Body of pancreas (tissue), 4 donors: ENCODE data around the gene ABL2. TPM values are rescaled to one million over a fixed set of nuclear protein-coding genes. Genes with fewer than 3 reads are reported as not detected.
"Not testable (repeated sequence)": the region's sequence is repeated elsewhere in the genome, so short reads cannot be mapped to it uniquely, and the experiment has no call there.

Source experiments
- ATAC-seq: fragments of 150-250 bp; one replicate; pipeline ENCODE4 v1.9.1; 2016
- DNase-seq, 4 donors: peaks; one replicate each; pipeline ENCODE4 v3.0.0-alpha.2; 2019
- H3K27ac ChIP-seq, 4 donors: fragments of 200-600 bp; sonication (generic); 1 replicate in 3 of 4; 2 replicates in 1 of 4; pipeline versions ENCODE4 v1.5.1 to v1.6.1; 2016 to 2019; ENCODE audit warnings: mild to moderate bottlenecking in 1 of 4, mixed read lengths in 1 of 4, moderate library complexity in 1 of 4
- H3K27me3 ChIP-seq, 2 donors: fragments of 200-600 bp; sonication (generic); one replicate each; pipeline ENCODE4 v1.6.0; 2016; ENCODE audit warnings: mild to moderate bottlenecking in 1 of 2
- H3K36me3 ChIP-seq, 2 donors: fragments of 200-600 bp; sonication (generic); replicated peaks in 1 of 2; 2 replicates each; pipeline ENCODE4 v1.5.1; 2016; ENCODE audit warnings: low read depth in 2 of 2; ENCODE audit not compliant: insufficient read depth in 1 of 2
- H3K4me1 ChIP-seq: fragments of 200-600 bp; sonication (generic); one replicate; pipeline ENCODE4 v1.6.0; 2016
- H3K4me3 ChIP-seq, 2 donors: fragments of 200-600 bp; sonication (generic); 1 replicate in 1 of 2; 2 replicates in 1 of 2; pipeline ENCODE4 v1.5.1; 2016 to 2019
- H3K9me3 ChIP-seq, 3 donors: fragments of 200-600 bp; sonication (generic); 1 replicate in 2 of 3; 2 replicates in 1 of 3; pipeline ENCODE4 v1.5.1; 2016
- CTCF ChIP-seq, 7 experiments: fragments of 450-650 bp in 4 of 7; fragments of 200-600 bp in 3 of 7; sonication (generic) in 3 of 7; IDR thresholded peaks; one replicate each; pipeline ENCODE4 v1.5.1; 2016 to 2019; ENCODE audit warnings: antibody characterized with exemption in 7 of 7
- POLR2A ChIP-seq, 3 donors: fragments of 450-650 bp; IDR thresholded peaks; one replicate each; pipeline ENCODE4 v1.6.1; 2016; ENCODE audit warnings: antibody characterized with exemption in 3 of 3, mild to moderate bottlenecking in 2 of 3
- WGBS, 2 donors: methylation state at CpG; one replicate each; pipeline ENCODE4 v1.1.5; 2017; 5-methylcytosine and 5-hydroxymethylcytosine counted together
- intact Hi-C: fragments of 100-400 bp; cut with DNase I; formaldehyde crosslinking; loops from one replicate; pipeline ENCODE4 v1.15.1; 2023
- total RNA-seq, 2 donors: library from RNA; depleted of rRNA; stranded (reverse); fragments of >200 nt; gene quantifications; one replicate each; pipeline ENCODE4 v1.1.0, GENCODE V29; 2016

Gene ABL2
- total RNA-seq, 2 donors from 2014 or later, result 10.1 to 12.5 TPM

GRCh38 chr1:179247923-179248322 is 18.4 kb upstream of the ABL2 start:
- Histone ChIP-seq H3K9me3 (no peaks in the 10 kb centered on the region), H3K27ac (no peak overlapping the region), H3K4me3 (no peak overlapping the region), H3K4me1 (no peaks in the 10 kb centered on the region), H3K27me3 (no peaks in the 10 kb centered on the region), H3K36me3 (no peaks in the 10 kb centered on the region)
- 83 to 90% methylated on average over 9 of the region's 9 CpGs for WGBS, 2 donors
- TF ChIP-seq CTCF (IDR thresholded peaks at IDR 0.05) (no peak), POLR2A (IDR thresholded peaks at IDR 0.05) (no peak)
- no peak for ATAC-seq
- intact Hi-C loops, result no loop called here
- no peak for DNase-seq

GRCh38 chr1:179245426-179245825 is 15.9 kb upstream of the ABL2 start:
- ATAC-seq, H3K36me3 ChIP-seq, H3K27ac ChIP-seq, H3K4me3 ChIP-seq, intact Hi-C loops, H3K4me1 ChIP-seq, H3K9me3 ChIP-seq, DNase-seq, H3K27me3 ChIP-seq: not testable (repeated sequence)
- 44 to 46% methylated on average over 2 of the region's 2 CpGs for WGBS, 2 donors

- H3K27me3 ChIP-seq, result no peaks in the 10 kb centered on the region
- TF ChIP-seq POLR2A (IDR thresholded peaks at IDR 0.05), result no peak
- TF ChIP-seq CTCF (IDR thresholded peaks at IDR 0.05), result no peak
- no peaks in the 10 kb centered on the region for H3K36me3 ChIP-seq
- ATAC-seq (no peak), DNase-seq (no peak)
- H3K27ac ChIP-seq, result no peak overlapping the region
- intact Hi-C loops, result no loop called here
- no peak overlapping the region for H3K4me3 ChIP-seq
- no peaks in the 10 kb centered on the region for H3K9me3 ChIP-seq
- 58 to 60% methylated on average over 5 of the region's 5 CpGs for WGBS, 2 donors
- no peaks in the 10 kb centered on the region for H3K4me1 ChIP-seq
Observed at GRCh38 chr1:179241530-179242097, 12.1 kb upstream of the ABL2 start.

- DNase-seq, result no peak
- ATAC-seq, result no peak
- no peaks in the 10 kb centered on the region for H3K9me3 ChIP-seq
- H3K27ac ChIP-seq, result no peak overlapping the region
- no peaks in the 10 kb centered on the region for H3K27me3 ChIP-seq
- TF ChIP-seq POLR2A (IDR thresholded peaks at IDR 0.05) (no peak), CTCF (IDR thresholded peaks at IDR 0.05) (no peak)
- WGBS, 2 donors, result 75 to 76% methylated on average over 4 of the region's 4 CpGs
- no peaks in the 10 kb centered on the region for H3K36me3 ChIP-seq
- no peaks in the 10 kb centered on the region for H3K4me1 ChIP-seq
- no peak overlapping the region for H3K4me3 ChIP-seq
- intact Hi-C loops, result no loop called here
Observed at GRCh38 chr1:179237222-179237621, 7.7 kb upstream of the ABL2 start.

- Histone ChIP-seq H3K36me3 (no peaks in the 10 kb centered on the region), H3K4me1 (peaks cover 6% of the 10 kb centered on the region), H3K9me3 (no peaks in the 10 kb centered on the region), H3K4me3 (no peak overlapping the region), H3K27me3 (no peaks in the 10 kb centered on the region), H3K27ac (no peak overlapping the region)
- DNase-seq, result no peak
- 88 to 100% methylated on average over 1 of the region's 1 CpG for whole genome bisulfite sequencing, 2 donors
- no peak for ATAC-seq
- intact Hi-C loops, result no loop called here
- TF ChIP-seq POLR2A (IDR thresholded peaks at IDR 0.05) (no peak), CTCF (IDR thresholded peaks at IDR 0.05) (no peak)
Observed at GRCh38 chr1:179234863-179235262, 5.4 kb upstream of the ABL2 start.
